Lung (tissue), 12 donors: Measurements from ENCODE around the gene WDR64. TPM values are rescaled to one million over a fixed set of nuclear protein-coding genes. Genes with fewer than 3 reads are reported as not detected.

Experiments used
- ATAC-seq: fragments of 200-7000 bp; cut with Tn5 transposase; one replicate; pipeline ENCODE4 v1.9.1; 2020; ENCODE audit warnings: moderate number of reproducible peaks; ENCODE audit not compliant: insufficient read depth, low FRiP score
- DNase-seq, 3 donors: peaks; one replicate each; pipeline ENCODE4 v3.0.0-alpha.2; 2013 to 2017
- H3K27ac ChIP-seq, 2 donors: one replicate each; pipeline ENCODE4 v1.5.1; 2013; ENCODE audit warnings: mild to moderate bottlenecking in 2 of 2, moderate library complexity in 2 of 2, control low read depth in 1 of 2, inconsistent platforms in 1 of 2, low read depth in 1 of 2, low read length in 1 of 2
- H3K27me3 ChIP-seq, 3 donors: one replicate each; pipeline ENCODE4 v1.5.1; 2013; ENCODE audit warnings: low read length in 2 of 3; ENCODE audit not compliant: control insufficient read depth in 3 of 3, insufficient read depth in 3 of 3
- H3K36me3 ChIP-seq, 4 donors: one replicate each; pipeline ENCODE4 v1.5.1; 2013; ENCODE audit warnings: low read length in 4 of 4, mild to moderate bottlenecking in 1 of 4, moderate library complexity in 1 of 4; ENCODE audit not compliant: control insufficient read depth in 4 of 4, insufficient read depth in 4 of 4
- H3K4me1 ChIP-seq, 5 donors: one replicate each; pipeline ENCODE4 v1.5.1; 2013; ENCODE audit warnings: low read length in 5 of 5, mild to moderate bottlenecking in 2 of 5, moderate library complexity in 1 of 5; ENCODE audit not compliant: control insufficient read depth in 5 of 5, insufficient read depth in 5 of 5
- H3K4me3 ChIP-seq: one replicate; pipeline ENCODE4 v1.5.1; 2013; ENCODE audit warnings: mild to moderate bottlenecking, control low read depth, moderate library complexity
- H3K9ac ChIP-seq, 2 donors: one replicate each; pipeline ENCODE4 v1.5.1; 2013; ENCODE audit warnings: low read length in 2 of 2, control low read depth in 1 of 2; ENCODE audit not compliant: insufficient read depth in 1 of 2
- H3K9me3 ChIP-seq, 4 donors: one replicate each; pipeline ENCODE4 v1.5.1; 2013; ENCODE audit warnings: low read length in 3 of 4, mild to moderate bottlenecking in 1 of 4, moderate library complexity in 1 of 4; ENCODE audit not compliant: control insufficient read depth in 4 of 4, insufficient read depth in 3 of 4
- WGBS, 2 donors: extraction: QIAGEN DNeasy Blood & Tissue Kit; methylation state at CpG; one replicate each; pipeline ENCODE4 v1.1.7; 2013; 5-methylcytosine and 5-hydroxymethylcytosine counted together
- polyA plus RNA-seq, 2 donors: library from polyadenylated mRNA; stranded (reverse); fragments of 200-250 nt; gene quantifications; one replicate each; pipeline ENCODE4 v1.2.1, GENCODE V29; 2013
- total RNA-seq, 2 donors: library from RNA; depleted of rRNA in 1 of 2; stranded (reverse); fragments of >200 nt in 1 of 2; gene quantifications; one replicate each; pipeline ENCODE4 v1.2.1, GENCODE V29; 2014 to 2021
- TF ChIP-seq, protein P1 (sequence below): IDR thresholded peaks from 2 replicates; pipeline ENCODE4 v1.5.1; 2012; ENCODE audit warnings: mild to moderate bottlenecking; ENCODE audit errors: control extremely low read depth, extremely low read depth
- donor health status: control.
- donor health status: control.
- donor health status: Bipolar disorder and iron deficiency.
- donor health status: healthy.
- donor health status: DM: yes; HTN: yes; CAD: no.

The WDR64 gene
- total and polyA plus RNA-seq, 4 donors, result not detected

DNA sequence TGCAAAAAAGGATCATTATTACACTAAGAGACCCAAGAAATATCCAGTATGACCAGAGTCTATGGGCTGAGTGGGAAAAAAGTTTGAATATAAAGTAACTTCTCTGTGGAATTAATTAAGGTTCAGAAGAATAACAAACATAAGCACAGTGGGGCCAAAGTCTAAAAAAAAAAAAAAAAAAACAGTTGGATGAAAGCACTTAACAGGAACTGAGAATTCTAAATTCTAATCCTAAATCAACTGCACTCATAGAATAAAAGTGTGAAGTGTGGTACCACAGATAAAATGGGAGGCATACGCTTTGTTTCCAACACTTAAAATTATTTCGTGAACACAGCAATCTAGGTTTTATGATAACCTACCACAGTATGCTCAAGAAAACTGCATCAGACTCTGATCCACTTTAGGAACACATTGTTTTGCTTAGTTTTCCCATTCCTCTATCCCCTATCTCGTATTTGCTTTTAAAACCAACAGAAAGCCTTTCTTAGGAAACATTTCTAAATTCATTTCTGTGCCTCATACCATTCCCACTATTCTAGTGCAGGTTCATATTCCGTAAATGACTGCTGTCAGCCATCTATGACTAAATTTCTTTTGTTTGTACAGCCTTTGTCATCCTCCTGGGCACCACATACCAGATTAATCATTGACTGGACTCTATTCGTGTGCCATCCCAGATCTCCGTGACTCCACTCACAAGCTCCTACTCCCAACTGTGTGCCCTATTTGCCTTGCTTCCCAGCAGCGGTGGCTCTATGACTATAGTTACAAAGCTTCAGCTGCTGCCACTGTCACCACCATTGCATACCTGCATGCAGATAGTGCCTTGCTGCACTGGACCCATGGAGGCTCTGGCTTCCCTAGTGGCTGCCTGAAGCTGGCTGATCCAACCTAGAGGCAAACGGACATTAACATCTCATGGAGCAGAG, 36.8 kb upstream of the WDR64 start:
- Histone ChIP-seq H3K36me3 (no peaks in the 10 kb centered on the region), H3K27me3 (no peaks in the 10 kb centered on the region), H3K4me1 (peaks cover 0 to 13% (median 0%) of the 10 kb centered on the region in 5 donors), H3K27ac (no peak overlapping the region), H3K9me3 (no peaks in the 10 kb centered on the region), H3K4me3 (no peak overlapping the region), H3K9ac (no peak overlapping the region)
- TF ChIP-seq, protein P1, sequence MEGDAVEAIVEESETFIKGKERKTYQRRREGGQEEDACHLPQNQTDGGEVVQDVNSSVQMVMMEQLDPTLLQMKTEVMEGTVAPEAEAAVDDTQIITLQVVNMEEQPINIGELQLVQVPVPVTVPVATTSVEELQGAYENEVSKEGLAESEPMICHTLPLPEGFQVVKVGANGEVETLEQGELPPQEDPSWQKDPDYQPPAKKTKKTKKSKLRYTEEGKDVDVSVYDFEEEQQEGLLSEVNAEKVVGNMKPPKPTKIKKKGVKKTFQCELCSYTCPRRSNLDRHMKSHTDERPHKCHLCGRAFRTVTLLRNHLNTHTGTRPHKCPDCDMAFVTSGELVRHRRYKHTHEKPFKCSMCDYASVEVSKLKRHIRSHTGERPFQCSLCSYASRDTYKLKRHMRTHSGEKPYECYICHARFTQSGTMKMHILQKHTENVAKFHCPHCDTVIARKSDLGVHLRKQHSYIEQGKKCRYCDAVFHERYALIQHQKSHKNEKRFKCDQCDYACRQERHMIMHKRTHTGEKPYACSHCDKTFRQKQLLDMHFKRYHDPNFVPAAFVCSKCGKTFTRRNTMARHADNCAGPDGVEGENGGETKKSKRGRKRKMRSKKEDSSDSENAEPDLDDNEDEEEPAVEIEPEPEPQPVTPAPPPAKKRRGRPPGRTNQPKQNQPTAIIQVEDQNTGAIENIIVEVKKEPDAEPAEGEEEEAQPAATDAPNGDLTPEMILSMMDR, result no peak
- no peak for DNase-seq
- WGBS, 2 donors, result 89 to 95% methylated on average over 8 of the region's 8 CpGs
- ATAC-seq, result no peak

DNA sequence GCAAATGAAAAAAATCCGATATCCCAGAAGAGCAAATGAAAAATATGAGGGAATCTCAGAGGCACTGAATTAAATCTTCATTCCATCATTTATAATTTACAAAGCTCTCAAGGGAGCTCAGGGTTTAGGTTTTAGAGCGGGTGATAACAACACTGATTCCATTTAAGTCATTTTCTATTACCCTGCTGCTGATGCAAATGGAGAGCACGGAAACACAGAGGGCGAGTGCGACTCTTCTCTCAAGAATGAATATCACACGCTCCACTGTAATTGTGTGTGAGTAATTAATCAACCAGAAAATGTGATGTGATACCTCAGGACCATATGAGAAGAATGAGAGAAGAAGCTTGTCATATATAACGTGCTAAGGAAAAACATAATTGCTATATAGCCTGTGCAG, 34.7 kb upstream of the WDR64 start:
- Histone ChIP-seq H3K4me1 (no peaks in the 10 kb centered on the region), H3K36me3 (no peaks in the 10 kb centered on the region), H3K27ac (no peak overlapping the region), H3K9me3 (no peaks in the 10 kb centered on the region), H3K27me3 (no peaks in the 10 kb centered on the region), H3K9ac (no peak overlapping the region), H3K4me3 (no peak overlapping the region)
- TF ChIP-seq, protein P1, result no peak
- DNase-seq (no peak), ATAC-seq (no peak)
- WGBS, 2 donors, result 96 to 97% methylated on average over 7 of the region's 7 CpGs

DNA sequence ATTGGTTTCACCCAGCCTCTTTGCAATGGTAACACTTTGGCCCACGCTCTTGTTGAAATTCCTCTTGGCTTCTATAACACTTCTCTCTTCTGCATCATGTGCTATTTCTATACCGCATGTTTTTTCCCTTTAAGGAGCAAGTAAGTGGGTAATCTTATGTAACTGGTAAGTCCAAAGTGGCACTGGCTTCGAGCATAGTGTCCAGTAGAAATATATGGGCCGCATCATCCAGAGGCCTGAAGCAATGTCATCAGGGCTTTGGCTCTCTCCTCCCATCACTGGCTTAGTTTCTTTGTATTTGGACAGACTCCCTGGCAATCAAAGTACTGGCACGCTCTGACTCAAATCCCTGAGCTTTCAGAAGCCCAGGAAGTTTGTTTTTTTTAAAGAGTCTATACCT, 29.4 kb upstream of the WDR64 start:
- TF ChIP-seq, protein P1, result no peak
- Histone ChIP-seq H3K4me1 (peaks cover 0 to 2% (median 0%) of the 10 kb centered on the region in 5 donors), H3K27me3 (no peaks in the 10 kb centered on the region), H3K9ac (no peak overlapping the region), H3K36me3 (no peaks in the 10 kb centered on the region), H3K9me3 (no peaks in the 10 kb centered on the region), H3K4me3 (no peak overlapping the region), H3K27ac (no peak overlapping the region)
- no peak for DNase-seq
- WGBS, 2 donors, result 79 to 92% methylated on average over 5 of the region's 5 CpGs
- ATAC-seq, result no peak
